ENCODE data around the gene APBA2. TPM values are rescaled to one million over a fixed set of nuclear protein-coding genes. Genes with fewer than 3 reads are reported as not detected.

The APBA2 gene
- total RNA-seq, 1 experiment from 2014 or later: 12.9 TPM

DNA sequence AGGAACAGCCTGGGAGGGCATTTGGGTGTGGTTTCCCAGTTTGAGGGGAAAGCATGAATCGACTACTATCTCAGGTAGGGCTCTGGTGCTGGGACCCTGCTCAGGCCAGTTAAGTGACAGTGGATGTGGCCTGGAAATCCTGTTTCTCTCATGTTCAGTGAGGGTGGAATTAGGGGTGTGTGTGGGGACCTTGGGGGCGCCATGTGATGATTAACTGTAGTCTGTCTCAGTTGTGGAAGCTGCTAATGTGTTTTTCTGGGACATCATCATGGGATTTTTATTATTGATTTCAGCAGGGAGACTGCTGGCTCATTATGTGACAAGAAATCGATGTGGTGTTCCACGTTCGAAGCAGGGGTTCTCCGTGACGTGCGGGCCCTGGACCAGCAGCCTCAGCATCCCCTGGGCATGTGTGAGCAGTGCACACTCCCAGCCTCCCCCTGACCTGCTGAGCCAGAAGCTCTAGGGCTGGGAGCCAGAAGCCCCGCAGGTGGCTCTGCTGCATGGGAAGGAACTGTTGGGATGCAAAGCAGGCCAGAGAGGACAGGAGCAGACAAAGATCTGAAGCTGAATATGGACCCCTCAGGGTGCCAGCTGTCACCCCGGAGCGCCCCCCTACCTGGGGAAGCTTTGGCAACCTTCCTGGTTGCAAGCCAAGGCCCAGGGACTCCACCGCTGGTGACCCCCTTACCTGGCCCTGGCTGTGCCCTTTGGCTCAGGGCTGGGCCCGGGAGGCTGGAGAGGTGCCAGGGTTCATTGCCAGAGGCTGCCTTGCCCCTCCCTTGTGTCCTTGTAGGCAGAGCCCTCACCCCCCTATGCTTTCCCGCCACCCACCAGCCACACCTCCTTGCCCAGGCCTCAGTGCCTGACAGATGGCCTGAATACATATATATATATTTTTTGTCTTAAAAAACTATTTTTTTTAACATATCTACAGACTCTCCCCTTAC is 149.8 kb downstream of the APBA2 start:
- Histone ChIP-seq H3K27ac (ENCODE audit: low read depth, low read length, poor library complexity, severe bottlenecking) (no peak overlapping the region), H3K9me3 (ENCODE audit: low read depth, low read length, poor library complexity, severe bottlenecking) (no peaks in the 10 kb centered on the region), H3K36me3 (ENCODE audit: insufficient read depth, low read length, poor library complexity, severe bottlenecking) (no peaks in the 10 kb centered on the region), H3K4me1 (ENCODE audit: insufficient read depth, low read length, poor library complexity, severe bottlenecking) (no peaks in the 10 kb centered on the region), H3K4me3 (ENCODE audit: low read depth, low read length, poor library complexity, severe bottlenecking) (no peak overlapping the region), H3K27me3 (replicated peaks; ENCODE audit: insufficient read depth, low read depth, low read length, poor library complexity) (no peaks in the 10 kb centered on the region)
- intact Hi-C loops (cut with micrococcal nuclease; ENCODE audit: unreplicated experiment): no loop called here
- CTCF ChIA-PET: no interaction called here
- TF ChIP-seq, protein P1, sequence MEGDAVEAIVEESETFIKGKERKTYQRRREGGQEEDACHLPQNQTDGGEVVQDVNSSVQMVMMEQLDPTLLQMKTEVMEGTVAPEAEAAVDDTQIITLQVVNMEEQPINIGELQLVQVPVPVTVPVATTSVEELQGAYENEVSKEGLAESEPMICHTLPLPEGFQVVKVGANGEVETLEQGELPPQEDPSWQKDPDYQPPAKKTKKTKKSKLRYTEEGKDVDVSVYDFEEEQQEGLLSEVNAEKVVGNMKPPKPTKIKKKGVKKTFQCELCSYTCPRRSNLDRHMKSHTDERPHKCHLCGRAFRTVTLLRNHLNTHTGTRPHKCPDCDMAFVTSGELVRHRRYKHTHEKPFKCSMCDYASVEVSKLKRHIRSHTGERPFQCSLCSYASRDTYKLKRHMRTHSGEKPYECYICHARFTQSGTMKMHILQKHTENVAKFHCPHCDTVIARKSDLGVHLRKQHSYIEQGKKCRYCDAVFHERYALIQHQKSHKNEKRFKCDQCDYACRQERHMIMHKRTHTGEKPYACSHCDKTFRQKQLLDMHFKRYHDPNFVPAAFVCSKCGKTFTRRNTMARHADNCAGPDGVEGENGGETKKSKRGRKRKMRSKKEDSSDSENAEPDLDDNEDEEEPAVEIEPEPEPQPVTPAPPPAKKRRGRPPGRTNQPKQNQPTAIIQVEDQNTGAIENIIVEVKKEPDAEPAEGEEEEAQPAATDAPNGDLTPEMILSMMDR (conservative IDR thresholded peaks at IDR 0.05; ENCODE audit: low read depth, low read length): no peak
- TF ChIP-seq EZH2 (IDR thresholded peaks at IDR 0.05; ENCODE audit: borderline replicate concordance, low read depth, low read length, poor library complexity, severe bottlenecking): no peak
- no TSS peak for BruUV-seq (replicated peaks)
- no peak for DNase-seq (ENCODE audit: low spot score)
- POLR2A ChIA-PET (ENCODE audit: low non-redundant PET): no interaction called here

DNA sequence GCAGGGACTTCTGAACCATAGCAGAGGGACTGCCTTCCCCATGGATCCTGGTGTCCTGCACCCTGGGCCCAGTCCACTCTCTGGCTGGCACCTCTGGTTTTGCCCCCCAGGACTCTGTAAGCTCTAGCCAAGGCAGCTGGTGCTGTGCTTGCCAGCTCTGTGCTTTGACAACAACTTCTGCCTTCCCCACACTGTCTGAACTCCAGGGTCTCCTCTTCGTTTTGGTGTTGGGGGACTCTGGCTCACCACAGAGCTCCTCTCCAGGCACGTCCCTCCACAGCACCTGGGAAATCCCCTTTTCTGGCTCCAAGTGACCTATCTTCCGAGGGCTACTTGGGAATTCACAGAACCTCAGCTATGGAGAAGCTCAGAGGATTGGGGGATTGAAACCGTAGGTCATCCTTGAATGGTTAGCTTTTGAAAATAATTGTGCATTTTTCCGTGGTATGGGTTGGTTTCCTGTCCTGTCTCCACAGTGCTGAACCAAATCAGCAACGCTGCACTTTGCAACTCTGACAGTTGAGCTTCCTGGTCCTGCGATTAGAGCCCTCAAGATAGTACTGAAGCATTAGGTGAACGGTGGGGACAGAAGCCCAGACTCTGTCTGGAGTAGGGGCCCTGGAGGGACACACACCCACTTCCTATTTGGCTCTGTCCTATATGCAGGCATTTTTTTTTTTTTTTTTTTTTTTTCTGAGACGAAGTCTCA is 152.4 kb downstream of the APBA2 start:
- DNase-seq (ENCODE audit: low spot score): no peak
- H3K4me3 ChIP-seq (ENCODE audit: low read depth, low read length, poor library complexity, severe bottlenecking): no peak overlapping the region
- ChIA-PET CTCF (no interaction called here), POLR2A (ENCODE audit: low non-redundant PET) (no interaction called here)
- intact Hi-C loops (cut with micrococcal nuclease; ENCODE audit: unreplicated experiment): no loop called here
- no peak overlapping the region for H3K27ac ChIP-seq (ENCODE audit: low read depth, low read length, poor library complexity, severe bottlenecking)
- no TSS peak for BruUV-seq (replicated peaks)
- no peaks in the 10 kb centered on the region for H3K4me1 ChIP-seq (ENCODE audit: insufficient read depth, low read length, poor library complexity, severe bottlenecking)
- H3K27me3 ChIP-seq (replicated peaks; ENCODE audit: insufficient read depth, low read depth, low read length, poor library complexity): no peaks in the 10 kb centered on the region
- no peak for TF ChIP-seq EZH2 (IDR thresholded peaks at IDR 0.05; ENCODE audit: borderline replicate concordance, low read depth, low read length, poor library complexity, severe bottlenecking)
- H3K36me3 ChIP-seq (ENCODE audit: insufficient read depth, low read length, poor library complexity, severe bottlenecking): no peaks in the 10 kb centered on the region
- H3K9me3 ChIP-seq (ENCODE audit: low read depth, low read length, poor library complexity, severe bottlenecking): no peaks in the 10 kb centered on the region

GRCh38 chr15:29039466-29040369 is 153.9 kb downstream of the APBA2 start:
- Histone ChIP-seq H3K9me3 (ENCODE audit: low read depth, low read length, poor library complexity, severe bottlenecking) (no peaks in the 10 kb centered on the region), H3K4me1 (ENCODE audit: insufficient read depth, low read length, poor library complexity, severe bottlenecking) (no peaks in the 10 kb centered on the region), H3K27ac (ENCODE audit: low read depth, low read length, poor library complexity, severe bottlenecking) (no peak overlapping the region), H3K4me3 (ENCODE audit: low read depth, low read length, poor library complexity, severe bottlenecking) (no peak overlapping the region), H3K27me3 (replicated peaks; ENCODE audit: insufficient read depth, low read depth, low read length, poor library complexity) (no peaks in the 10 kb centered on the region), H3K36me3 (ENCODE audit: insufficient read depth, low read length, poor library complexity, severe bottlenecking) (no peaks in the 10 kb centered on the region)
- no peak for TF ChIP-seq EZH2 (IDR thresholded peaks at IDR 0.05; ENCODE audit: borderline replicate concordance, low read depth, low read length, poor library complexity, severe bottlenecking)
- TF ChIP-seq, protein P1 (conservative IDR thresholded peaks at IDR 0.05; ENCODE audit: low read depth, low read length): no peak
- DNase-seq (ENCODE audit: low spot score): no peak
- intact Hi-C loops (cut with micrococcal nuclease; ENCODE audit: unreplicated experiment): no loop called here
- CTCF ChIA-PET: no interaction called here
- no TSS peak for BruUV-seq (replicated peaks)
- POLR2A ChIA-PET (ENCODE audit: low non-redundant PET): no interaction called here
